Mesendoderm (in vitro differentiated cells): ENCODE results near the gene GADD45G.

Experiments
- DNase-seq: peaks from one replicate; pipeline ENCODE4 v3.0.0; 2013
- H2AK5ac ChIP-seq: 2 replicates; pipeline ENCODE4 v1.6.1; 2013; ENCODE audit warnings: low read length, inconsistent platforms
- H2BK120ac ChIP-seq: 2 replicates; pipeline ENCODE4 v1.6.1; 2013; ENCODE audit warnings: low read depth, mild to moderate bottlenecking, low read length, moderate library complexity, mixed read lengths
- H2BK15ac ChIP-seq: replicated peaks from 2 replicates; pipeline ENCODE4 v1.6.1; 2013; ENCODE audit warnings: low read depth, mild to moderate bottlenecking, moderate library complexity
- H2BK5ac ChIP-seq: 2 replicates; pipeline ENCODE4 v1.6.1; 2013; ENCODE audit warnings: low read length, inconsistent platforms
- H3K18ac ChIP-seq: 2 replicates; pipeline ENCODE4 v1.6.1; 2013; ENCODE audit warnings: mild to moderate bottlenecking, low read length, mixed read lengths
- H3K23ac ChIP-seq: one replicate; pipeline ENCODE4 v1.6.1; 2013; ENCODE audit warnings: low read length
- H3K27ac ChIP-seq: 2 replicates; pipeline ENCODE4 v1.5.1; 2013; ENCODE audit warnings: low read depth, mild to moderate bottlenecking, inconsistent platforms, low read length, moderate library complexity
- H3K27me3 ChIP-seq: 2 replicates; pipeline ENCODE4 v1.6.1; 2013; ENCODE audit warnings: low read length, control low read depth, mild to moderate bottlenecking, inconsistent platforms; ENCODE audit not compliant: insufficient read depth, poor library complexity
- H3K36me3 ChIP-seq: 2 replicates; pipeline ENCODE4 v1.6.1; 2013; ENCODE audit warnings: low read length, inconsistent platforms; ENCODE audit not compliant: control insufficient read depth, insufficient read depth
- H3K4ac ChIP-seq: one replicate; pipeline ENCODE4 v1.6.1; 2013; ENCODE audit warnings: low read depth, mild to moderate bottlenecking, low read length, moderate library complexity
- H3K4me1 ChIP-seq: 2 replicates; pipeline ENCODE4 v1.6.1; 2013; ENCODE audit warnings: low read depth, low read length, inconsistent platforms; ENCODE audit not compliant: control insufficient read depth
- H3K4me2 ChIP-seq: 2 replicates; pipeline ENCODE4 v1.6.1; 2013; ENCODE audit warnings: low read length
- H3K4me3 ChIP-seq: 2 replicates; pipeline ENCODE4 v1.5.1; 2013; ENCODE audit warnings: mild to moderate bottlenecking, low read length
- H3K56ac ChIP-seq: one replicate; pipeline ENCODE4 v1.6.1; 2013; ENCODE audit warnings: low read length
- H3K79me1 ChIP-seq: 2 replicates; pipeline ENCODE4 v1.6.1; 2013; ENCODE audit warnings: low read length, inconsistent platforms
- H3K79me2 ChIP-seq: 2 replicates; pipeline ENCODE4 v1.6.1; 2013; ENCODE audit warnings: mild to moderate bottlenecking, low read length; ENCODE audit not compliant: control insufficient read depth, insufficient read depth
- H3K9ac ChIP-seq: 2 replicates; pipeline ENCODE4 v1.6.1; 2013; ENCODE audit warnings: low read length, inconsistent platforms
- H4K5ac ChIP-seq: one replicate; pipeline ENCODE4 v1.6.1; 2013; ENCODE audit warnings: low read length
- H4K8ac ChIP-seq: one replicate; pipeline ENCODE4 v1.6.1; 2013; ENCODE audit warnings: low read depth, mild to moderate bottlenecking, control low read depth, low read length, moderate library complexity
- WGBS: extraction: QIAGEN DNeasy Blood & Tissue Kit; methylation state at CpG from one replicate; pipeline ENCODE4 v1.1.7; 2013; ENCODE audit warnings: low lambda C conversion rate, missing lambda C conversion rate; ENCODE audit not compliant: insufficient coverage; ENCODE audit errors: extremely low coverage; 5-methylcytosine and 5-hydroxymethylcytosine counted together

Gene GADD45G

DNA sequence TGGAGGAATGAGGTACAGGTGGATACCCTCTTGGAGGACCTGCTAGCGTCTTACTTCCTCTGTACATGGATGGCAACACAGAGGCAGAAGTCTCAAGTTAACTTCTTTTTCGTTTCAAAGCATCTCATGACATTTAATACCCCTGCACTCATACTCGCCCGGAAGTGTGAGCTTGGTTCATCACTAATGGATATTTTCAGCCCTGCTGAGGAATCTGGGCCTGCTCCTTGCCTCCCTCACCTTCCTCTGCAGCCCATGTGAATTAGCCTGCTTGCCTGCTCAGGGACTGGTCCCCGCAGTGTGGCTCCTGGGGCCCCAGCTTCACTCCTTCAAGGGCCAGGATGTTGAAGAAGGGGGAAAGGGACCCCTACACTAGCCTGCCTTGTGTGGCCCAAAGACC, 34.1 kb downstream of the GADD45G start:
- Histone ChIP-seq H3K9ac (no peak overlapping the region), H3K18ac (no peak overlapping the region), H3K36me3 (no peaks in the 10 kb centered on the region), H4K8ac (no peak overlapping the region), H3K79me1 (no peaks in the 10 kb centered on the region), H3K4me2 (no peak overlapping the region), H3K27ac (no peak overlapping the region), H2AK5ac (no peak overlapping the region), H3K79me2 (no peaks in the 10 kb centered on the region), H2BK15ac (no peak overlapping the region), H2BK5ac (no peak overlapping the region), H3K4me1 (peaks cover 4% of the 10 kb centered on the region), H4K5ac (no peak overlapping the region), H2BK120ac (no peak overlapping the region), H3K27me3 (no peaks in the 10 kb centered on the region), H3K4me3 (no peak overlapping the region), H3K23ac (no peak overlapping the region), H3K56ac (peak overlapping the region; percentile 12), H3K4ac (no peak overlapping the region)
- WGBS = no CpG with 5 or more reads among the region's 5 CpGs
- DNase-seq = no peak

DNA sequence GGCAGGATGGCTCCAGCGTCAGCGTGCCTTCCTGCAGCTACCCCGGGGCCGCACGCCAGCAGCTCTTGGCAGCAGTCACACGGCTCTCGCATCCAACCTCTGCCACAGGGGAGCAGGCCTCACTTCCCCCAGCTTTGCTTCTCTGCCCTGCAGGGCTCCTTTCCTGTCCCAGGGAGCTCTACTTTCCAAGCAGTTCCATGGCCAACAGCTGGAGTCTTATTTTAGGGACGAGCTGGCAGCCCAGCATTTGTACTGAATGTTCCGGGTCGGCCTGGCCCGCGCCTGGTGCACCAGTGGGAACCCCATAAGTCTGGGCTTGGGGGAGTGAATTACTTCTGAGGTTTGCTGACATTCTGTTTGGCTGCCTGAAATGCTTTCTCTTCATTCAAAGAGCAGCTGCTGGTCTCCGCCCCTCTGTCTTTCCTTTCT, 34.6 kb downstream of the GADD45G start:
- DNase-seq = no peak
- H3K4me3 ChIP-seq = no peak overlapping the region
- no peak overlapping the region for H2BK15ac ChIP-seq
- H3K9ac ChIP-seq = no peak overlapping the region
- peaks cover 4% of the 10 kb centered on the region for H3K4me1 ChIP-seq
- H4K8ac ChIP-seq = no peak overlapping the region
- peak overlapping the region; percentile 12 for H3K56ac ChIP-seq
- H3K79me2 ChIP-seq = no peaks in the 10 kb centered on the region
- H4K5ac ChIP-seq = no peak overlapping the region
- H3K4me2 ChIP-seq = no peak overlapping the region
- no peak overlapping the region for H3K4ac ChIP-seq
- no CpG with 5 or more reads among the region's 13 CpGs for WGBS
- H3K18ac ChIP-seq = no peak overlapping the region
- H2AK5ac ChIP-seq = no peak overlapping the region
- no peak overlapping the region for H3K27ac ChIP-seq
- no peak overlapping the region for H2BK5ac ChIP-seq
- H2BK120ac ChIP-seq = no peak overlapping the region
- H3K23ac ChIP-seq = no peak overlapping the region
- H3K79me1 ChIP-seq = no peaks in the 10 kb centered on the region
- no peaks in the 10 kb centered on the region for H3K27me3 ChIP-seq
- no peaks in the 10 kb centered on the region for H3K36me3 ChIP-seq

DNA sequence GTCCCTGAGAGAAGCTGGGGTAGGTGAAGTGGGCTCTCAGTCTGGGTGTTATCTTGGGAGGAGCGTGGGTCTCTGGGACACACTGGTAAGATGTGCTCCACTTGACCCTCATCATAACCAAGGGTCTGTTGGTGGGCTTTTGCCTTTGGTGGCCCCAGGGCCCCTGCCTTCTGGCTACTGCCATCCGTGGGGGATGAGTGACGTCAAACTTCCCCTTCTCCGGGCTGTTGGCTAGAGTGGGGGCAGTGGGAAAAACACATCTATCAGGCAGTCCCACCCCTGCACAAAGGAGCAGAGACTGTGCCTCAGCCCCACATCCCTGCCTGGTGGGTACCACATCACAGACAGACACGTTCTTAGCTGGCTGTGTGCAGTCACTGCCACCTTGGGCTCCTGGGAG, 35.1 kb downstream of the GADD45G start:
- Histone ChIP-seq H3K56ac (no peak overlapping the region), H3K27ac (no peak overlapping the region), H3K4me3 (no peak overlapping the region), H2BK5ac (no peak overlapping the region), H3K4me2 (no peak overlapping the region), H4K5ac (no peak overlapping the region), H3K18ac (no peak overlapping the region), H3K36me3 (no peaks in the 10 kb centered on the region), H3K79me2 (no peaks in the 10 kb centered on the region), H3K27me3 (no peaks in the 10 kb centered on the region), H4K8ac (no peak overlapping the region), H3K4ac (no peak overlapping the region), H2BK15ac (no peak overlapping the region), H3K9ac (no peak overlapping the region), H2AK5ac (no peak overlapping the region), H3K23ac (no peak overlapping the region), H2BK120ac (no peak overlapping the region), H3K4me1 (peaks cover 4% of the 10 kb centered on the region), H3K79me1 (no peaks in the 10 kb centered on the region)
- no peak for DNase-seq
- WGBS = no CpG with 5 or more reads among the region's 5 CpGs

DNA sequence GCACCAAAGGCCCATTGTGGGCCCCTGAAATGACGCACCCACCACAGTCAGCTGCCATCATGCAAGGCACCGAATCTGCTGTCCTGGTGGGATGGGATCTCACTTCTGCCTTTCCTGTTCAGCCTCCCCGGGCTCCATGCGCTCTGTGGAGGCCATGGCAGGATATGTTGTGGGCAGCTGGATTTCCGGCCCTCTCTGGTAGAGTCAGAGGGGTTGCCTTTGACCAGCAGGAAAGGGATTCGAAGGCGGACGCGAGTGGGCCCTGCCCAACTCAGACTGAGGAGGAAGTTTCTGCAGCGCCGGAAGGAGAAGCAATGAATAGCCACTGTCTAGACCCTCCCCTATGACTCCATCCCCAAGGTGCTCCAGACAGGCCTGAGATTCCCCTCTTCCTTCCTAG, 35.5 kb downstream of the GADD45G start:
- H3K4me3 ChIP-seq = no peak overlapping the region
- peaks cover 4% of the 10 kb centered on the region for H3K4me1 ChIP-seq
- no peak overlapping the region for H4K5ac ChIP-seq
- H3K4me2 ChIP-seq = no peak overlapping the region
- H3K36me3 ChIP-seq = no peaks in the 10 kb centered on the region
- no peak overlapping the region for H2BK15ac ChIP-seq
- no peak overlapping the region for H4K8ac ChIP-seq
- no peak overlapping the region for H2BK120ac ChIP-seq
- WGBS = no CpG with 5 or more reads among the region's 11 CpGs
- H3K79me2 ChIP-seq = no peaks in the 10 kb centered on the region
- no peak overlapping the region for H3K23ac ChIP-seq
- no peak overlapping the region for H3K27ac ChIP-seq
- no peaks in the 10 kb centered on the region for H3K27me3 ChIP-seq
- H3K56ac ChIP-seq = no peak overlapping the region
- H3K79me1 ChIP-seq = no peaks in the 10 kb centered on the region
- no peak overlapping the region for H3K4ac ChIP-seq
- H3K9ac ChIP-seq = no peak overlapping the region
- no peak overlapping the region for H2BK5ac ChIP-seq
- no peak overlapping the region for H2AK5ac ChIP-seq
- no peak overlapping the region for H3K18ac ChIP-seq
- no peak for DNase-seq

DNA sequence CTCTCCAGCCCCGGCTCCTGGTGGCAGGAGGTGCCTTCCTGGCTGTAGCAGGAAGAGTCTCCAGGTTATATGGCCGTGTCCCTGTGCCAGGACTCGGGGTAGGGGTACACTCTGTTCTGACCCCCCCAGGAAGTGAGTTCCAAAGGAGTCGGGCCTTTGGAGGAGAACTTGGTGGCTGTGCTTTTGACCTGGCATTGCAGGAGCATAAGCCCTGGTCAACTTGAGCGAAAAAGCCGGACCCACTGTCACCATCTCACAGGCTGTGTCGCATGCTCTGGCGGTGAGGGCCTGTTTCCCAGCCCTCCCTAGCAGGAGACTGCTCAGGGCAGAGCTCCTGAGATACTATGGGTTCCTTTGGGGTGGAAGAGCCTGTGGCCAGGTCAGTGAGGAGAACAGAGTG, 36.0 kb downstream of the GADD45G start:
- no peaks in the 10 kb centered on the region for H3K79me1 ChIP-seq
- H3K27me3 ChIP-seq = no peaks in the 10 kb centered on the region
- no peak overlapping the region for H2BK15ac ChIP-seq
- no peak overlapping the region for H3K27ac ChIP-seq
- H2BK5ac ChIP-seq = no peak overlapping the region
- H3K36me3 ChIP-seq = no peaks in the 10 kb centered on the region
- no peak overlapping the region for H3K18ac ChIP-seq
- H4K5ac ChIP-seq = no peak overlapping the region
- no peak overlapping the region for H3K9ac ChIP-seq
- H4K8ac ChIP-seq = no peak overlapping the region
- DNase-seq = no peak
- no peaks in the 10 kb centered on the region for H3K79me2 ChIP-seq
- H3K4me3 ChIP-seq = no peak overlapping the region
- H3K23ac ChIP-seq = no peak overlapping the region
- peaks cover 4% of the 10 kb centered on the region for H3K4me1 ChIP-seq
- no peak overlapping the region for H2AK5ac ChIP-seq
- H3K56ac ChIP-seq = peak overlapping the region; percentile 17
- no peak overlapping the region for H2BK120ac ChIP-seq
- no peak overlapping the region for H3K4ac ChIP-seq
- H3K4me2 ChIP-seq = no peak overlapping the region
- WGBS = no CpG with 5 or more reads among the region's 8 CpGs

DNA sequence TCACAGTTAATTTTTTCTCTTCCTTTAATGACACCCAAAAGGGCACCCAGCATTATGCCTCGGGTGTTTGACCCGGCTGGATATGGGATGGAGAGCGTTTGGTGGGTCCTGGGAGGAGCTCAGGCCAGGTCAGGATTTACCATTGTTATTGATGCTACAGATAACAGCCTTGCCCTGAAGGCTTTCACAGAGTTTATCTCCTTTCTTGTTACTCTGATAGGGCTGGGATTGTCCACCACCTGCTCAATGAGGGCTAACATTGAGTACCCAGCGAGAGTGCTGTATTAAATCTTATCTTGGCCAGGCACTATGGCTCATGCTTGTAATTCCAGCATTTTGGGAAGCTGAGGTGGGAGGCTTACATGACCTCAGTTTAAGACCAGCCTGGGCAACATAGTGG, 37.2 kb downstream of the GADD45G start:
- Histone ChIP-seq H2AK5ac (no peak overlapping the region), H3K4me3 (no peak overlapping the region), H3K79me1 (no peaks in the 10 kb centered on the region), H2BK15ac (no peak overlapping the region), H3K27me3 (no peaks in the 10 kb centered on the region), H2BK120ac (no peak overlapping the region), H3K4me2 (no peak overlapping the region), H3K9ac (no peak overlapping the region), H3K4me1 (peaks cover 4% of the 10 kb centered on the region), H3K23ac (no peak overlapping the region), H2BK5ac (no peak overlapping the region), H4K8ac (no peak overlapping the region), H3K18ac (no peak overlapping the region), H3K56ac (no peak overlapping the region), H4K5ac (no peak overlapping the region), H3K4ac (no peak overlapping the region), H3K27ac (no peak overlapping the region), H3K79me2 (no peaks in the 10 kb centered on the region), H3K36me3 (no peaks in the 10 kb centered on the region)
- peak; percentile 71 for DNase-seq
- whole genome bisulfite sequencing = no CpG with 5 or more reads among the region's 4 CpGs
